Esophagus squamous epithelium (tissue), 5 donors: ENCODE data around the gene MAN2A1. TPM values are rescaled to one million over a fixed set of nuclear protein-coding genes. Genes with fewer than 3 reads are reported as not detected.

Source experiments
- DNase-seq: peaks from one replicate; lab custom pipeline; 2025; lab: John Stamatoyannopoulos, UW
- H3K27ac ChIP-seq, 4 donors: fragments of 200-600 bp; sonication (generic); one replicate each; pipeline ENCODE4 v1.5.1; 2016 to 2019; ENCODE audit warnings: mild to moderate bottlenecking in 1 of 4
- H3K27me3 ChIP-seq, 4 donors: fragments of 200-600 bp; sonication (generic); 1 replicate in 3 of 4; 2 replicates in 1 of 4; pipeline versions ENCODE4 v1.5.1 to v1.6.0; 2017 to 2021; ENCODE audit warnings: antibody characterized with exemption in 1 of 4
- H3K36me3 ChIP-seq, 3 donors: fragments of 200-600 bp; sonication (generic); one replicate each; pipeline ENCODE4 v1.5.1; 2016 to 2019
- H3K4me1 ChIP-seq, 3 donors: fragments of 200-600 bp; sonication (generic); one replicate each; pipeline ENCODE4 v1.5.1; 2017 to 2019
- H3K4me3 ChIP-seq, 4 donors: fragments of 200-600 bp; sonication (generic); 1 replicate in 3 of 4; 2 replicates in 1 of 4; pipeline ENCODE4 v1.5.1; 2016 to 2019; ENCODE audit warnings: mild to moderate bottlenecking in 2 of 4, moderate library complexity in 1 of 4
- H3K9me3 ChIP-seq, 3 donors: fragments of 200-600 bp; sonication (generic); one replicate each; pipeline ENCODE4 v1.5.1; 2016 to 2019
- CTCF ChIP-seq, 6 experiments: fragments of 450-650 bp in 4 of 6; fragments of 200-600 bp in 2 of 6; sonication (generic) in 2 of 6; IDR thresholded peaks; one replicate each; pipeline ENCODE4 v1.5.1; 2016 to 2019; ENCODE audit warnings: antibody characterized with exemption in 6 of 6, mild to moderate bottlenecking in 4 of 6, moderate library complexity in 4 of 6
- POLR2A ChIP-seq, 4 donors: fragments of 450-650 bp; IDR thresholded peaks; one replicate each; pipeline ENCODE4 v1.6.1; 2017; ENCODE audit warnings: antibody characterized with exemption in 4 of 4, mild to moderate bottlenecking in 4 of 4, moderate library complexity in 3 of 4
- WGBS, 2 donors: methylation state at CpG; one replicate each; pipeline ENCODE4 v1.1.5; 2018; 5-methylcytosine and 5-hydroxymethylcytosine counted together
- intact Hi-C: fragments of 100-400 bp; cut with DNase I; formaldehyde crosslinking; loops from one replicate; pipeline ENCODE4 v1.15.0; 2022
- total RNA-seq, 4 donors: library from RNA; depleted of rRNA; stranded (reverse); fragments of >200 nt; gene quantifications; one replicate each; pipeline ENCODE4 v1.1.0, GENCODE V29; 2016
- donor health status: DM: yes; HTN: yes; CAD: no.

MAN2A1 gene
- total RNA-seq, 4 donors from 2014 or later, result 27.4 to 40.1 (median 37.4) TPM

GRCh38 chr5:109903061-109903460 lies 213.3 kb downstream of the MAN2A1 start:
- Histone ChIP-seq H3K9me3 (no peaks in the 10 kb centered on the region), H3K4me3 (no peak overlapping the region), H3K27ac (no peak overlapping the region), H3K27me3 (no peaks in the 10 kb centered on the region), H3K4me1 (no peaks in the 10 kb centered on the region), H3K36me3 (no peaks in the 10 kb centered on the region)
- intact Hi-C loops, result no loop called here
- no peak for DNase-seq
- WGBS, 2 donors, result 28 to 32% methylated on average over 2 of the region's 2 CpGs
- TF ChIP-seq CTCF (IDR thresholded peaks at IDR 0.05) (no peak), POLR2A (IDR thresholded peaks at IDR 0.05) (no peak)

- Histone ChIP-seq H3K9me3 (no peaks in the 10 kb centered on the region), H3K4me1 (no peaks in the 10 kb centered on the region), H3K4me3 (no peak overlapping the region), H3K36me3 (no peaks in the 10 kb centered on the region), H3K27ac (no peak overlapping the region), H3K27me3 (no peaks in the 10 kb centered on the region)
- WGBS, 2 donors, result 59 to 60% methylated on average over 1 of the region's 1 CpG
- intact Hi-C loops, result no loop called here
- no peak for TF ChIP-seq CTCF (IDR thresholded peaks at IDR 0.05)
- no peak for TF ChIP-seq POLR2A (IDR thresholded peaks at IDR 0.05)
- no peak for DNase-seq
Observed at GRCh38 chr5:109905906-109906305, 216.2 kb downstream of the MAN2A1 start.

GRCh38 chr5:109907189-109907588 lies 217.5 kb downstream of the MAN2A1 start:
- Histone ChIP-seq H3K27me3 (no peaks in the 10 kb centered on the region), H3K36me3 (no peaks in the 10 kb centered on the region)
- DNase-seq, result no peak

GRCh38 chr5:109907731-109908130 lies 218.0 kb downstream of the MAN2A1 start:
- no peak for TF ChIP-seq CTCF (IDR thresholded peaks at IDR 0.05)
- no peak for TF ChIP-seq POLR2A (IDR thresholded peaks at IDR 0.05)
- no peaks in the 10 kb centered on the region for H3K9me3 ChIP-seq
- DNase-seq, result no peak
- H3K27me3 ChIP-seq, result no peaks in the 10 kb centered on the region
- no peak overlapping the region for H3K27ac ChIP-seq
- H3K4me3 ChIP-seq, result no peak overlapping the region
- no peaks in the 10 kb centered on the region for H3K36me3 ChIP-seq
- H3K4me1 ChIP-seq, result no peaks in the 10 kb centered on the region
- WGBS, 2 donors, result 42 to 64% methylated on average over 2 of the region's 2 CpGs
- intact Hi-C loops, result no loop called here

More at GRCh38 chr5:109907189-109907588, 217.5 kb downstream of the MAN2A1 start:
- Histone ChIP-seq H3K9me3 (no peaks in the 10 kb centered on the region), H3K4me3 (no peak overlapping the region), H3K4me1 (no peaks in the 10 kb centered on the region), H3K27ac (no peak overlapping the region)
- TF ChIP-seq POLR2A (IDR thresholded peaks at IDR 0.05) (no peak), CTCF (IDR thresholded peaks at IDR 0.05) (no peak)
- intact Hi-C loops, result no loop called here
- WGBS, 2 donors, result 68 to 76% methylated on average over 3 of the region's 3 CpGs

- WGBS, 2 donors, result 71 to 82% methylated on average over 3 of the region's 3 CpGs
- intact Hi-C loops, result no loop called here
- Histone ChIP-seq H3K4me1 (no peaks in the 10 kb centered on the region), H3K9me3 (no peaks in the 10 kb centered on the region), H3K27ac (no peak overlapping the region), H3K36me3 (no peaks in the 10 kb centered on the region), H3K4me3 (no peak overlapping the region), H3K27me3 (no peaks in the 10 kb centered on the region)
- DNase-seq, result no peak
- no peak for TF ChIP-seq POLR2A (IDR thresholded peaks at IDR 0.05)
- no peak for TF ChIP-seq CTCF (IDR thresholded peaks at IDR 0.05)
Observed at GRCh38 chr5:109908366-109908765, 218.6 kb downstream of the MAN2A1 start.
